ENCODE measurements around the gene C9. TPM values are rescaled to one million over a fixed set of nuclear protein-coding genes. Genes with fewer than 3 reads are reported as not detected.
"Not testable (repeated sequence)": the region's sequence is repeated elsewhere in the genome, so short reads cannot be mapped to it uniquely, and the experiment has no call there.

The C9 gene
- total RNA-seq = not detected
- long read RNA-seq = 0 reads

GRCh38 chr5:39364367-39364766 is at the start of gene C9:
TSS of gene C9 (minus strand) at chr5:39364495. CDS start at chr5:39364464, 31 bp downstream.
- no peak for DNase-seq (ENCODE audit: low spot score)

GRCh38 chr5:39413771-39414170 is 49.5 kb upstream of the C9 start:
- no peak for DNase-seq (ENCODE audit: low spot score)

- no peak for DNase-seq (ENCODE audit: low spot score)
Observed at GRCh38 chr5:39412721-39413394, 48.6 kb upstream of the C9 start.

GRCh38 chr5:39411985-39412384 is 47.7 kb upstream of the C9 start:
- no peak for DNase-seq (ENCODE audit: low spot score)

- no peak for DNase-seq (ENCODE audit: low spot score)
Observed at GRCh38 chr5:39411061-39411460, 46.8 kb upstream of the C9 start.

GRCh38 chr5:39409033-39409432 is 44.7 kb upstream of the C9 start:
- DNase-seq (ENCODE audit: low spot score) = no peak

GRCh38 chr5:39405083-39405843 is 41.0 kb upstream of the C9 start:
- no peak for DNase-seq (ENCODE audit: low spot score)

- not testable (repeated sequence) for DNase-seq (ENCODE audit: low spot score)
Observed at GRCh38 chr5:39403761-39404160, 39.5 kb upstream of the C9 start.

- not testable (repeated sequence) for DNase-seq (ENCODE audit: low spot score)
Observed at GRCh38 chr5:39402140-39402539, 37.8 kb upstream of the C9 start.

- DNase-seq (ENCODE audit: low spot score) = no peak
Observed at GRCh38 chr5:39400713-39401578, 36.7 kb upstream of the C9 start.

- no peak for DNase-seq (ENCODE audit: low spot score)
Observed at GRCh38 chr5:39399135-39400036, 35.1 kb upstream of the C9 start.

- DNase-seq (ENCODE audit: low spot score) = no peak
Observed at GRCh38 chr5:39396843-39397242, 32.5 kb upstream of the C9 start.

- DNase-seq (ENCODE audit: low spot score) = no peak
Observed at GRCh38 chr5:39395521-39395920, 31.2 kb upstream of the C9 start.

- DNase-seq (ENCODE audit: low spot score) = no peak
Observed at GRCh38 chr5:39394946-39395345, 30.7 kb upstream of the C9 start.

GRCh38 chr5:39390945-39391344 is 26.6 kb upstream of the C9 start:
- DNase-seq (ENCODE audit: low spot score) = no peak

GRCh38 chr5:39387293-39387692 is 23.0 kb upstream of the C9 start:
- no peak for DNase-seq (ENCODE audit: low spot score)

GRCh38 chr5:39384271-39384670 is 20.0 kb upstream of the C9 start:
- DNase-seq (ENCODE audit: low spot score) = no peak

- DNase-seq (ENCODE audit: low spot score) = no peak
Observed at GRCh38 chr5:39381376-39381775, 17.1 kb upstream of the C9 start.

GRCh38 chr5:39379693-39380092 is 15.4 kb upstream of the C9 start:
- no peak for DNase-seq (ENCODE audit: low spot score)

GRCh38 chr5:39377613-39378012 is 13.3 kb upstream of the C9 start:
- DNase-seq (ENCODE audit: low spot score) = no peak

GRCh38 chr5:39376293-39376714 is 12.0 kb upstream of the C9 start:
- DNase-seq (ENCODE audit: low spot score) = no peak

Measured in mesenteric fat pad (tissue), 1 donor.